SH-SY5Y (cell line): ENCODE measurements around the gene PKP2.

Source experiments
- GATA2 ChIP-seq: IDR thresholded peaks from 2 replicates; pipeline ENCODE4 v1.6.1; 2011; ENCODE audit warnings: mild to moderate bottlenecking, low read depth, low read length
- GATA3 ChIP-seq: IDR thresholded peaks from 2 replicates; pipeline ENCODE4 v1.6.1; 2011; ENCODE audit warnings: low read depth, mild to moderate bottlenecking, low read length, moderate library complexity

The PKP2 gene

DNA sequence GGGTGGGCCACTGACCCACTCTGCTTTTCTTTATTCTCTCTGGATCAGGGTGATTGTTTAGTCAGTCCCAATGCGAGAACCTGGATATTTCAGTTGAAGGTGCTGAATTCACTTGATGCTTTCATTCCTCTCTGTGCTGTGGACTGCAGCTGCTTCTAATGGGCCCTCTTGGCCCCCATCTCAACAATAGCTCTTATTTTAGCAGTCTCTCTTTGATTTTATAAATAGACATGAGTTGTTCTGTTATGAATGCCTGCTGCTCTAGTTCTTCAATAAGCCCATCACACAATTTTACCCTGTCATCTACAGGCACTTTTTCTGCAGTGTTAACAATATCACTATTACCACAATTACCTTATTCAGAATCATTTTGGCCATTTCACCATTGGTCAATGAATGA lies 86.7 kb downstream of the PKP2 start:
- TF ChIP-seq GATA2 (no peak), GATA3 (no peak)

DNA sequence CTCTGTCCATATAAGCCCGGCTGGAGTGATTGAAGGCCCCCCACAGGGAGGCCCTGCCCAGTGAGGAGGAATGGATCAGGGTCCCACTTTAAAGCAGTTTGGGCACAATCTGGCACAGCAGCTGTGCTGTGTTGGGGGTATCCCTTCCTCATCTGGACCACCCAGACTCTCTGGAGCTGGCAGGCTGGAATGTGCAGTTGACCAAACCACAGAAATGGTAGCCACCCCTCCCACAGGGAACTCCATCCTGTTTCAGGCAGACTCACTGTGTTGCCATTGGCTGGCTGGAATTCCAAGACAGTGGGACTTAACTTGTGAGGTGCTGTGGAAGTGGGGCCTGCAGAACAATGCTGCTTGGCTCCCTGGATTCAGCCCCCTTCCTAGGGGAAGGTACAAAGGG lies 87.4 kb downstream of the PKP2 start:
- TF ChIP-seq GATA2 = no peak
- no peak for TF ChIP-seq GATA3

DNA sequence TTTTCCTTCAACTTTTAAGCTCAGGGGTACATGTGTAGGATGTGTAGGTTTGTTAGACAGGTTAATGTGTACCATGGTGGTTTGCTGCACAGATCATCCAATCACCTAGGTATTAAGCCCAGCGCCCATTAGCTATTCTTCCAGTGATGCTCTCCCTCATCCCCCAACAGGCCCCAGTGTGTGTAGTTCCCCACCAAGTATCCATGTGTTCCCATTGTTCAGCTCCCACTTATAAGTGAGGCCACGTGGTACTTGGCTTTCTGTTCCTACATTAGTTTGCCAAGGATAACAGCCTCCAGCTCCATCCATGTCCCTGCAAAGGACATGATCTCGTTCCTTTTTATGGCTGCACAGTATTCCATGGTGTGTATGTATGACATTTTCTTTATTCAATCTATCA lies 92.3 kb downstream of the PKP2 start:
- no peak for TF ChIP-seq GATA2
- TF ChIP-seq GATA3 = no peak

DNA sequence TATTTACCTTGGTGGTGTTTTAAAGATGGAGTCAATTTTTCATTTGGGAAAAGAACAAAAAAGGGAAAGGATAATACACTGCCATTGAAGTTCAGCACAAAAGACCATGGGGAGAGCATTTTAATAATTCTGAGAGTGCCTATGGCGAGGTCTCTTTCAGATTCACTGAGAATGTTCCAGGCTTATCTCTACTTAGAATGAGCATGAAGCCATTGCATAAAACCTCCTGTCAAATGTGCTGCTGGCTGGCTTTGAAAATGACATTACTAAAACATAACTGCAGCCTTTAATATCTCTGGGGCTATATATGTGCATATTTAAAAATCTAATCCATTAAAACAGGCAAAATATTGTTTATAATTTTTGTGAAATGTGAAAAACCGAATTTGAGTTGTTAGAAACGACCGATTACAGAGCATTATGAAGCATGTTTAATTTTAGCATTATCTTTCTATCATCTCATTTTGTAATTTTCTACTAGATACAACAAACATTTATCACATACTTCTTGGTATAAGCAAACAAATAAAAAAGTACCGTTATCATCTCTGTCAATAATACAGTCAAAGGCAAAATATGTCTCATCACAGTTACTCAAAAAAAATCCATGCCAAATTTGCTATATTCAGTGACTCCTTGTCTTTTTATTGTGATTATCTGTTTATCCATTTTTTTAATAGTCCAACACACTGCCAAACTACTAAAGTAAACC lies 95.2 kb downstream of the PKP2 start:
- TF ChIP-seq GATA2 = no peak

DNA sequence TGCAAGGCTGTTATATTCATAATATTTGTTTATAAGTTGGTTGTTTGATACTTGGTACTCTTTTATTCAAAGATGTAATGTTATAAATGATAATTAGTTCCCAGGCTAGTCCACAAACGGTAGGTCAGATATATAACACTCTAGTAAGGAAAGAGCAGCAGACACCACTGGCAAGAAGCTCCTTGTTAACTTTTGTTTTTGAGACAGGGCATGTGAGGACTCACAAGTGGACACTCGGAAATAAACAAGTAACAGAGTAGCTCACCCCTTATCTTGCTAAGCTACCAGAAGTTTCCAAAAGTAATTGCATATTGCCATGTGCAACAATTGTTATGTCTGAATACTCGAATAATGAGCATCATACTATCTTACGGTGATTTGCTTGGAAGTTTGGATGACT lies 102.3 kb downstream of the PKP2 start:
- TF ChIP-seq GATA2 = no peak
- no peak for TF ChIP-seq GATA3

DNA sequence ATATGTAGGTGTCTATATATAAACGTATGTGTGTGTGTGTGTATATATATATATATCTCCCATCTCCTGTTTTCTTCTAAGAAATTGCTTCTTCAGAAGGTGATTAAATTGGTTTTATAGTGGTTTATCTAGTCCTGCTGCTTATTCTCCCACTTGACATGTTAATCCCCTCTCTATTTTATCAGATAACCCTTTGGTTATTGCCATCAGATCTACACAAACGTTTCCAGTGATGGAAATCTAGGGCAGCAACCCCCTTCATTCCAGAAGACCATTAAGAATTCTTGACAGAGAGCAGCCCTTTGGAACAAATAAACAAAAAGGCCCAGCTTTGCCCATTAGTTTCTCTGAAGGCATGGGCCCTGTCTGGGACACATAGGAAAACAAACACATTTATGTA lies 106.7 kb downstream of the PKP2 start:
- TF ChIP-seq GATA3 = no peak
- TF ChIP-seq GATA2 = no peak

DNA sequence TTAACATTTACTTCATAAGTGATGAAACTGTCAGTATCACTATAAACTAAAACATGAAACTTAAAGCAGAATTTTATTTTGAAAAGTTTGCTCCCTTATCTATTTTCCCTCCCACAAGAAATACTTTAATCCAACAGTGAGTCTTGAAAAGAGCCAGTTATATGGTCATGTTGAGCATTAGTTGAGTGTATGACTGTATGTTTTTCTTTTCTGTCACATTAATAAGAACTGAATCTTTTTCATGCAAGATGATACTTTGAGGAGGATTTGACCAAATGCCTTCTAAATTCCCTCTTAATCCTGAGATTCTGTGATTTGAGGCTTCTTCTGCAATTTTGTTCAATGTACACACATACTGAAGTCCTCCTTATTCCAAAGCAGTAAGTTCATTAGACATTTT lies 107.1 kb downstream of the PKP2 start:
- TF ChIP-seq GATA3 (no peak), GATA2 (no peak)

DNA sequence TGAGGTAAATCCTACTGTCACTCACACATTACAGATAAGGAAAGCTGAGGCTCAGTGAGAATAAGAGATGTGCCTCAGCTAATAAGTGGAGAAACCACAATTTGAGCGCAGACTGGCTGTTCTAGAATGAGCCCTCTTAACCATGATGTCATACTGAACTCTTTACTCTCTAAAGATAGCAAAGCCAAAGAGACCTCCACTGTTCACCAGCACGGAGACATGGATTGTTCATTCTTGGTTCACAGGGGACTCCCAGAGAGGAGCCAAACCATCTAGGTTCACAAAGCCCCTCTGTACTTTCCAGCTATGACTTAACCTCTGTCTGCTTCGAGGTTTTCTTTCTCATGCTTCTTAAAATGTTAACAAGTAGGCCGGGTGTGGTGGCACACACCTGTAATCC lies 108.2 kb downstream of the PKP2 start:
- TF ChIP-seq GATA3 = no peak
- no peak for TF ChIP-seq GATA2

DNA sequence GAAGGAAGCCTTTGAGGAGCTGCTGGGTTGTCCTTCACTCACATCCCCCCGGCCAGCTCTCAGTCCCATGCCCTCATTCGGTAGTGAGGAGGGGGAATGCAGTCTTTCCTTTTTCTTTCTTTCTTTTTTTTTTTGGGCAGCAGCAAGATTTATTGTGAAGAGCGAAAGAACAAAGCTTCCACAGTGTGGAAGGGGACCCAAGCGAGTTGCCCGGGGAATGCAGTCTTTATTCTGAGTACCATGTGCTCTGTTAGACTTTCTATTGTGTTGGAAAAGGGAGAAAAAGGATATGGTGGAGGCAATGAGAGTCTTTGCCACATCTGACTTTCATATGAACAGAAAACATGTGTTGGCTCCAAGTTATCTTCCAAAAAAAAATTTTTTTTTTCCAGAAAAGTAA lies 111.0 kb downstream of the PKP2 start:
- no peak for TF ChIP-seq GATA3
- TF ChIP-seq GATA2 = no peak

DNA sequence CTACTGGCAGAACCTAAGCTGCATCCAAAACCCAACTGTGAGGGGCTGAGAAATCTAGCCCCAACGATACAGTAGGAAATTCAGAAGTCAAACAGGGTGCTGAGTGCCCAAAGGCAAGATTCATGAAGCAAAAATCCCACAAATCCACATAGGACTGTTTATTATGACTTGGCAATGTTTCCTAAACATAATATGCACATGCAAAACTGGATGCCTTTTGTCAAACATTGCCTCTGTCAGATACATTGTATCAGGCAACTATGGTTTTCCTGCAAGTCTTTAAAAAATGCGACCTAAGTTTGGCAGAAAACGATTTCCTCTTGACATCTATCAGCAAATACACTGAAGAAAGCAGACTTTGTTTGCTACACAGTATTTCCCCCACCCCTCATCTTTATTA lies 113.5 kb downstream of the PKP2 start:
- TF ChIP-seq GATA3 (no peak), GATA2 (no peak)

DNA sequence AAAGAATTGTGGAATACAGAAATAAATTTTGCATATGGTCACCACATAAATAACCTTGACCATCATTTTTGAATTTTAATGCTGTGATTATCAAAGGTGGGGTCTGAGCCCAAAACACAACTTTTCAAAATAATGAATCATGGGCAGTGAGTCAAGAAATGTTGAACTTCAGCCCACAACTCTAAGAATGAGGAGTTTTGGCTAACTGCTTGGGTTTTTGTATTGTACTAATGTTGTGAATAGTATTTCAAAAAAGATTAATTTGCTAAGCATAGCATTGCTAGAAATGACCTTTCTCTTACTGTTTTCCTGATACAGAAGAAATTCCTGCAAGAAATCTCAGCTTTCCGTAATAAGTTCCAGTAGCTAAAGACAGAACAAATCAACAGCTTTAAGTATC lies 116.5 kb downstream of the PKP2 start:
- TF ChIP-seq GATA2 (no peak), GATA3 (no peak)

DNA sequence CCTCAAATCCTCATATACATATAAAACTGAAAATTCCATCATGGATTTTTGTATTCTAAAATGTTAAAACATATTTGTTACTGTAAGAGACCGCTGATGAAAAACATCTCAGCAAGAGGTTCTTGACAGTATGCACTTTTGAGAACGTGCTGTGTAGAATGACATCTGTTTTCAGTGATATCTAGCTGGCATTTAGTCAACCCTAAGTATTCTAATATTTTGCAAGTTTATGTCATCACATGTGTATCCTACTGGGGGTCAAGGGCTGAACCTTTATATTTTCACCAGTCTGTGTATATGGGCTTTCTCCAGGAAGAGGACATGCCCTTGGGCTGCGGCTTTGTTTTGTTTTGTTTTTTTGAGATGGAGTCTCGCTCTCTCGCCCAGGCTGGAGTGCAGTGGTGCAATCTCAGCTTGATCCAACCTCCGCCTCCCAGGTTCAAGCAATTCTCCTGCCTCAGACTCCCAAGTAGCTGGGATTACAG lies 118.8 kb downstream of the PKP2 start:
- TF ChIP-seq GATA3 (no peak), GATA2 (no peak)

DNA sequence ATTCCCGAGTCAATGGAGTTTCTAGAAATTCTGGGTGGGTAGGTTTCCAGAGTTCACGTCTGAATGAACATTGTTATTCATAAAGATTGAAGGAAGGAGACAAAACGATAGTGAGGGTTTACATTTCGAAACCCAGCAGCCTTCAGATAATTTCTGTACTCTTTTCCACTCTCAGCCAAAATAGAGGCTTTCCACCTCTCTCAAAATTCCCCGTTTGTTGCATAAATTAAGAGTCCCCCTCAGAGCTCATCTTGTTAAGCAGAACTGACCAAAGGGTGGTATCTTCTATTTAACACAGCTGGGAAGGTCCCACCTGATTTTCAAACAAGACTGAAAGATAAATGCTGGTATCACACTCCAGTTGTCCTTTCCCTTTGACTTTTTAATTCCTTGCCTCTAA lies 119.4 kb downstream of the PKP2 start:
- no peak for TF ChIP-seq GATA2
- no peak for TF ChIP-seq GATA3

DNA sequence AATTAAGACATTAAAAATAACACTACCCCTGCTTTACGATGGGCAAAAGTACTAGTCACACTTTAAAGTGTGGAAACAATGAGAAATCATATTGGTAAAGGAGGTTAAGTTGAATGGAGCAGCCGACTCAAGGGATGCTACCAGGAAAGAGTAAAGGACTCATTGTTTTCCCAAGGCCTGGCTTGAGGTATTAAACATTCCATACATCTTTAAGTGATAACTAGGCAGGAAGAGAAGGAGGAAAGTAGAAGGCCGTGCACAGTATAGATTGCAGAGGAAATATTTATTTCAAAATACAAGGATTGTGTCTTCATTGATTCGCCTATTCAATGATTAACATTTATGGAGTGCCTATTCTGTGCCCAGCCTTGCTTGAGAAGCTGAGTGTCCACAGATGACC lies 120.3 kb downstream of the PKP2 start:
- TF ChIP-seq GATA3 (no peak), GATA2 (no peak)

DNA sequence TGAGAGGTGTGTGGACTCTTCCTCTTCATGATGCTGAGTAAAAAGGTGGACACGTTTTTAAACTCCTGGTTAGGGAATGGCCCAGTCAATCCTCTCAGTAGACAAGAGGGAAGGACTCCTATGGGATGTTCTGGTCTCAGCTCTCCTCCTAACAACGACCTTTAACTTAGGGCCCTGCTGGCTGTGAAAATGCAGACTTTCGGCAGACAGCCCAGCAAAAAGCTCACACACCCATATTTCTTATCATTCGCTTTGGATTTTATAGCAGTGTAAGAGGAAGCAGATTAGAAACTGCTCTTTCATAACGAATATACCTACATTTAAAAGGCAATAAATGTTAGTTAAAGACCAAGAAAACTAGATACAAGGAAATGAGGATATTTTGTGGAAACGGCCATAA lies 122.9 kb downstream of the PKP2 start:
- no peak for TF ChIP-seq GATA3
- TF ChIP-seq GATA2 = no peak

DNA sequence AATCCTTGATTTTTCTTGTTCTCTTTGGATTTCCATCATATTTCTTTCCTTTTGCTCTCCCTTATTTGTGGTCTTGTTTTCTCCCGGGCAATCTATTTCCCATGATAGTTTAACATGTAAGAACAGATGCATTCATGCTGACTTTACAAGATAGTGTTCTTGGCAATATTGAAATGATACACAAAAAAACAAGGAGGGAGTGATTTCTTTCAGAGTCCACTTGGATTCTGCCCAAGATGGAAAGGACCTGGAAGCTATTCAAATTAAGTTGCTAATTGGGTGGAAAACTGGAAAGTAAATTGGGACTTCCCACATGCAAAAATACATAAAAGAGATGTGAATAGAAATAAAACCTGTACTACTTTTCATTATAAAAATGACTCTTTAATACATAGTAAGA lies 126.4 kb downstream of the PKP2 start:
- no peak for TF ChIP-seq GATA3
- TF ChIP-seq GATA2 = no peak
